HCT116 (cell line): Measurements from ENCODE around the gene SMG6. TPM values are rescaled to one million over a fixed set of nuclear protein-coding genes. Genes with fewer than 3 reads are reported as not detected.

ENCODE experiments used
- ATAC-seq: fragments of 200-7000 bp; cut with Tn5 transposase; 2 replicates; pipeline ENCODE4 v1.9.1; 2020; ENCODE audit warnings: mild to moderate bottlenecking, moderate library complexity
- BruUV-seq: library from RNA; stranded (reverse); fragments of 400-500 nt; replicated peaks from 2 replicates; lab custom pipeline; 2021; lab: Mats Ljungman, UMichigan
- CTCF ChIA-PET: fragments of 300-600 bp; sonication (Branson Sonifier 250); formaldehyde crosslinking; loops from one replicate; lab custom pipeline; 2021; ENCODE audit warnings: antibody characterized with exemption; lab: Charles Lee
- POLR2A ChIA-PET: fragments of 300-600, 350-600 bp; sonication (Branson Sonifier 250); formaldehyde crosslinking; loops from one replicate; lab custom pipeline; 2021; ENCODE audit warnings: antibody characterized with exemption; lab: Charles Lee
- RAD21 ChIA-PET, 2 experiments: fragments of 300-600 bp; sonication (Branson Sonifier 250); formaldehyde crosslinking; loops; one replicate each; lab custom pipeline; 2023; ENCODE audit warnings: low total read pairs in 2 of 2; ENCODE audit not compliant: uncharacterized antibody in 2 of 2, unreplicated experiment in 2 of 2, low non-redundant PET in 1 of 2; lab: Charles Lee
- DNase-seq: peaks from one replicate; pipeline ENCODE4 v3.0.0-alpha.2; 2010; ENCODE audit warnings: low read depth, low spot score
- H2AFZ ChIP-seq: fragments of 200-600 bp; shearing (Covaris generic), sonication (generic); 2 replicates; pipeline ENCODE4 v1.6.1; 2017; ENCODE audit warnings: low read depth, mixed run types, mixed read lengths, antibody characterized with exemption, low read length; ENCODE audit not compliant: poor library complexity, severe bottlenecking
- H3K27ac ChIP-seq: 2 replicates; pipeline ENCODE4 v1.5.1; 2012; ENCODE audit warnings: low read depth, low read length
- H3K27me3 ChIP-seq: fragments of 200-600 bp; sonication (generic); 2 replicates; pipeline ENCODE4 v1.6.1; 2016; ENCODE audit warnings: mixed run types, low read length, mixed read lengths; ENCODE audit not compliant: insufficient read depth
- H3K36me3 ChIP-seq, 2 experiments: fragments of 200-500 bp in 1 of 2; fragments of 200-600 bp in 1 of 2; sonication (Bioruptor generic) in 1 of 2; sonication (generic) in 1 of 2; 2 replicates each; pipeline versions ENCODE4 v1.5.1 to v1.6.1; 2014 to 2016; ENCODE audit warnings: low read length in 2 of 2, inconsistent platforms in 1 of 2, mixed read lengths in 1 of 2, mixed run types in 1 of 2; ENCODE audit not compliant: insufficient read depth in 2 of 2, control insufficient read depth in 1 of 2
- H3K4me1 ChIP-seq, 2 experiments: fragments of 200-600 bp in 1 of 2; sonication (generic) in 1 of 2; 2 replicates each; pipeline versions ENCODE4 v1.5.1 to v1.6.1; 2012 to 2017; ENCODE audit warnings: low read length in 2 of 2, inconsistent platforms in 1 of 2, mild to moderate bottlenecking in 1 of 2, mixed read lengths in 1 of 2, mixed run types in 1 of 2, moderate library complexity in 1 of 2; ENCODE audit not compliant: insufficient read depth in 2 of 2, control insufficient read depth in 1 of 2
- H3K4me2 ChIP-seq: fragments of 200-600 bp; sonication (generic); 2 replicates; pipeline ENCODE4 v1.6.1; 2017; ENCODE audit warnings: mixed run types, low read length, mixed read lengths
- H3K4me3 ChIP-seq, 2 experiments: fragments of 200-600 bp in 1 of 2; sonication (generic) in 1 of 2; replicated peaks in 1 of 2; 2 replicates each; pipeline ENCODE4 v1.5.1; 2011 to 2016; ENCODE audit warnings: low read length in 2 of 2, control low read depth in 1 of 2, low read depth in 1 of 2, mild to moderate bottlenecking in 1 of 2, mixed read lengths in 1 of 2, mixed run types in 1 of 2
- H3K79me2 ChIP-seq: fragments of 200-600 bp; sonication (generic); 2 replicates; pipeline ENCODE4 v1.6.1; 2017; ENCODE audit warnings: mild to moderate bottlenecking, mixed run types, low read length, moderate library complexity, mixed read lengths; ENCODE audit not compliant: insufficient read depth
- H3K9ac ChIP-seq: fragments of 200-600 bp; sonication (generic); 2 replicates; pipeline ENCODE4 v1.6.1; 2016; ENCODE audit warnings: low read length, mixed read lengths
- H3K9me2 ChIP-seq: fragments of 200-600 bp; sonication (generic), shearing (Covaris generic); 2 replicates; pipeline ENCODE4 v1.6.1; 2017; ENCODE audit warnings: mixed run types, mild to moderate bottlenecking, moderate library complexity; ENCODE audit not compliant: insufficient read depth
- H3K9me3 ChIP-seq, 2 experiments: fragments of 200-500 bp in 1 of 2; fragments of 200-600 bp in 1 of 2; sonication (Bioruptor generic) in 1 of 2; sonication (generic) in 1 of 2; 2 replicates each; pipeline ENCODE4 v1.6.1; 2014 to 2017; ENCODE audit warnings: low read length in 2 of 2, mixed read lengths in 2 of 2, inconsistent platforms in 1 of 2, low read depth in 1 of 2, mild to moderate bottlenecking in 1 of 2, mixed run types in 1 of 2, moderate library complexity in 1 of 2; ENCODE audit not compliant: control insufficient read depth in 1 of 2, insufficient read depth in 1 of 2
- H4K20me1 ChIP-seq: fragments of 200-600 bp; sonication (generic), shearing (Covaris generic); 2 replicates; pipeline ENCODE4 v1.6.1; 2017; ENCODE audit warnings: mixed run types, mild to moderate bottlenecking, moderate library complexity; ENCODE audit not compliant: insufficient read depth
- CBX3 ChIP-seq: IDR thresholded peaks from 2 replicates; pipeline ENCODE4 v1.6.1; 2012; ENCODE audit warnings: low read depth
- CEBPB ChIP-seq: IDR thresholded peaks from 2 replicates; pipeline ENCODE4 v1.6.1; 2012; ENCODE audit warnings: low read depth
- EZH2phosphoT487 ChIP-seq: fragments of 200-600 bp; IDR thresholded peaks from 2 replicates; pipeline ENCODE4 v1.6.1; 2018; ENCODE audit warnings: antibody characterized with exemption, borderline replicate concordance
- FOSL1 ChIP-seq: IDR thresholded peaks from 2 replicates; pipeline ENCODE4 v1.6.1; 2012; ENCODE audit warnings: low read depth
- POLR2A ChIP-seq: IDR thresholded peaks from 2 replicates; pipeline ENCODE4 v1.7.0; 2011; ENCODE audit warnings: borderline replicate concordance; ENCODE audit not compliant: insufficient read depth, insufficient read length; ENCODE audit errors: extremely low read depth
- POLR2AphosphoS5 ChIP-seq: IDR thresholded peaks from 2 replicates; pipeline ENCODE4 v1.6.1; 2011; ENCODE audit warnings: mild to moderate bottlenecking, low read depth, low read length, moderate library complexity
- RAD21 ChIP-seq: IDR thresholded peaks from 2 replicates; pipeline ENCODE4 v1.6.1; 2012; ENCODE audit warnings: low read depth, mild to moderate bottlenecking
- SIN3A ChIP-seq: IDR thresholded peaks from 2 replicates; pipeline ENCODE4 v1.6.1; 2012; ENCODE audit warnings: low read depth
- SP1 ChIP-seq: IDR thresholded peaks from 2 replicates; pipeline ENCODE4 v1.6.1; 2012; ENCODE audit warnings: low read depth
- TCF7L2 ChIP-seq: IDR thresholded peaks from 2 replicates; pipeline ENCODE4 v1.7.0; 2011; ENCODE audit warnings: borderline replicate concordance, inconsistent platforms; ENCODE audit not compliant: insufficient read depth, insufficient read length; ENCODE audit errors: extremely low read depth
- ZFX ChIP-seq: fragments of 450-650 bp; IDR thresholded peaks from 2 replicates; pipeline ENCODE4 v1.6.1; 2017
- intact Hi-C: fragments of 100-400 bp; cut with micrococcal nuclease; formaldehyde crosslinking; loops from 2 replicates; pipeline ENCODE4 v1.10.0; 2022
- total RNA-seq: library from RNA; stranded (reverse); gene quantifications from one replicate; pipeline ENCODE4 v1.2.1, GENCODE V29; 2021; ENCODE audit not compliant: unreplicated experiment
- TF ChIP-seq, protein P1 (sequence below): IDR thresholded peaks from 2 replicates; pipeline ENCODE4 v1.6.1; 2011; ENCODE audit warnings: mild to moderate bottlenecking, low read length, moderate library complexity; ENCODE audit not compliant: insufficient replicate concordance; ENCODE audit errors: extremely low read depth
- TF ChIP-seq, protein P2 (sequence below): IDR thresholded peaks from 2 replicates; pipeline ENCODE4 v1.6.1; 2012
- TF ChIP-seq, protein P3 (sequence below): IDR thresholded peaks from 2 replicates; pipeline ENCODE4 v1.6.1; 2012; ENCODE audit warnings: low read depth

SMG6 gene
- total RNA-seq, 1 experiment from 2014 or later: 23.1 TPM

DNA sequence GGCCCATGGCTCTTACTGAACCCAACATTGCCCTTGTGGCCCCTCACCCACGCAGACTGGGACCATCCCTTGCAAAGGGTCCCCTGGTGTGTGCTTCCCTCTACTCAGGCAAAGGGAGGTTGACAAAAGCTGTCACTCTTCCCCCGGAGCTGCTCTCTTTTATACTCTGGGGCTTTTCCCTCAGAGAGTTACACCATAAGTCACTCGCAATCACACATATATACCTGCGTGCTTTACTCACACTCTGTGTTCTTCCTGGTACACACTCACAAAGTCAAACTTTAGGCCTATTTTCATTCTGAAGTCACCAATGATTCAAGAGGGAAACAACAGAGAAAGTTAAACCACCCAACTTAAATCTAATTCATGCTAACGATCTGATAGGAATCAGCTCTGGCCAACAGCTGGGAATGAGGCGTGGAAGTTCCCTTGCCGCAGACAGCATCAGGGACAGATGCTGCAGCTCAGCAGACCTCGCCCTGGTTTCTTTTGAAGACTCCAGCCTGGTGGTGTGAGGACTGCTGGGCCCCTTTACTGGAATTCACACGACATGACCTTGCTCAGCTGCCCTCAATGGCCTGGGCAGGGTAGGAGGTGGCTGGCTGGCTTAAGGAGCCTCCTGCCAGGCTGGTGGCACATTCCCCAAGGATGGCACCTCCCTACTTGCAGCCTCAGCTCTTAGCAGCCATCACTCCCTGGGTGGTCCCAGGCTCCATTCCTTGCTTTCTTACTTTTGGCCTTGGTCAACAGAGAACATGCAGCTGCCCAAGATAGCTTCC is 221.4 kb downstream of the SMG6 start:
- no peaks in the 10 kb centered on the region for H4K20me1 ChIP-seq
- CTCF ChIA-PET: interaction anchor here (0.9 kb wide), 1 partner anchor 162 kb away, joined by 3 read pairs; no protein-coding TSS in a partner anchor
- intact Hi-C loops: no loop called here
- no peaks in the 10 kb centered on the region for H3K9me3 ChIP-seq
- no peak overlapping the region for H3K27ac ChIP-seq
- POLR2A ChIA-PET: no interaction called here
- TF ChIP-seq, protein P1, sequence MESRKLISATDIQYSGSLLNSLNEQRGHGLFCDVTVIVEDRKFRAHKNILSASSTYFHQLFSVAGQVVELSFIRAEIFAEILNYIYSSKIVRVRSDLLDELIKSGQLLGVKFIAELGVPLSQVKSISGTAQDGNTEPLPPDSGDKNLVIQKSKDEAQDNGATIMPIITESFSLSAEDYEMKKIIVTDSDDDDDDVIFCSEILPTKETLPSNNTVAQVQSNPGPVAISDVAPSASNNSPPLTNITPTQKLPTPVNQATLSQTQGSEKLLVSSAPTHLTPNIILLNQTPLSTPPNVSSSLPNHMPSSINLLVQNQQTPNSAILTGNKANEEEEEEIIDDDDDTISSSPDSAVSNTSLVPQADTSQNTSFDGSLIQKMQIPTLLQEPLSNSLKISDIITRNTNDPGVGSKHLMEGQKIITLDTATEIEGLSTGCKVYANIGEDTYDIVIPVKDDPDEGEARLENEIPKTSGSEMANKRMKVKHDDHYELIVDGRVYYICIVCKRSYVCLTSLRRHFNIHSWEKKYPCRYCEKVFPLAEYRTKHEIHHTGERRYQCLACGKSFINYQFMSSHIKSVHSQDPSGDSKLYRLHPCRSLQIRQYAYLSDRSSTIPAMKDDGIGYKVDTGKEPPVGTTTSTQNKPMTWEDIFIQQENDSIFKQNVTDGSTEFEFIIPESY: no peak
- TF ChIP-seq, protein P2, sequence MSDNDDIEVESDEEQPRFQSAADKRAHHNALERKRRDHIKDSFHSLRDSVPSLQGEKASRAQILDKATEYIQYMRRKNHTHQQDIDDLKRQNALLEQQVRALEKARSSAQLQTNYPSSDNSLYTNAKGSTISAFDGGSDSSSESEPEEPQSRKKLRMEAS: no peak
- TF ChIP-seq POLR2A: no peak
- TF ChIP-seq CEBPB: no peak
- TF ChIP-seq TCF7L2: no peak
- TF ChIP-seq, protein P3, sequence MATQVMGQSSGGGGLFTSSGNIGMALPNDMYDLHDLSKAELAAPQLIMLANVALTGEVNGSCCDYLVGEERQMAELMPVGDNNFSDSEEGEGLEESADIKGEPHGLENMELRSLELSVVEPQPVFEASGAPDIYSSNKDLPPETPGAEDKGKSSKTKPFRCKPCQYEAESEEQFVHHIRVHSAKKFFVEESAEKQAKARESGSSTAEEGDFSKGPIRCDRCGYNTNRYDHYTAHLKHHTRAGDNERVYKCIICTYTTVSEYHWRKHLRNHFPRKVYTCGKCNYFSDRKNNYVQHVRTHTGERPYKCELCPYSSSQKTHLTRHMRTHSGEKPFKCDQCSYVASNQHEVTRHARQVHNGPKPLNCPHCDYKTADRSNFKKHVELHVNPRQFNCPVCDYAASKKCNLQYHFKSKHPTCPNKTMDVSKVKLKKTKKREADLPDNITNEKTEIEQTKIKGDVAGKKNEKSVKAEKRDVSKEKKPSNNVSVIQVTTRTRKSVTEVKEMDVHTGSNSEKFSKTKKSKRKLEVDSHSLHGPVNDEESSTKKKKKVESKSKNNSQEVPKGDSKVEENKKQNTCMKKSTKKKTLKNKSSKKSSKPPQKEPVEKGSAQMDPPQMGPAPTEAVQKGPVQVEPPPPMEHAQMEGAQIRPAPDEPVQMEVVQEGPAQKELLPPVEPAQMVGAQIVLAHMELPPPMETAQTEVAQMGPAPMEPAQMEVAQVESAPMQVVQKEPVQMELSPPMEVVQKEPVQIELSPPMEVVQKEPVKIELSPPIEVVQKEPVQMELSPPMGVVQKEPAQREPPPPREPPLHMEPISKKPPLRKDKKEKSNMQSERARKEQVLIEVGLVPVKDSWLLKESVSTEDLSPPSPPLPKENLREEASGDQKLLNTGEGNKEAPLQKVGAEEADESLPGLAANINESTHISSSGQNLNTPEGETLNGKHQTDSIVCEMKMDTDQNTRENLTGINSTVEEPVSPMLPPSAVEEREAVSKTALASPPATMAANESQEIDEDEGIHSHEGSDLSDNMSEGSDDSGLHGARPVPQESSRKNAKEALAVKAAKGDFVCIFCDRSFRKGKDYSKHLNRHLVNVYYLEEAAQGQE: no peak
- no peak for TF ChIP-seq SP1
- no peak for TF ChIP-seq EZH2phosphoT487
- no peak for TF ChIP-seq RAD21
- no peak for TF ChIP-seq CBX3
- TF ChIP-seq SIN3A: no peak
- TF ChIP-seq POLR2AphosphoS5: no peak
- TF ChIP-seq ZFX: no peak
- TF ChIP-seq FOSL1: no peak
- ATAC-seq (no peak), DNase-seq (no peak)
- H3K4me2 ChIP-seq: no peak overlapping the region
- no peaks in the 10 kb centered on the region for H3K9me2 ChIP-seq
- 0 out of 4 replicates have a peak, but pooled peaks cover 0 to 2% of the 10 kb centered on the region in 2 experiments for H3K36me3 ChIP-seq
- RAD21 ChIA-PET: no interaction called here
- H3K9ac ChIP-seq: no peak overlapping the region
- no TSS peak for BruUV-seq
- no peak overlapping the region for H2AFZ ChIP-seq
- H3K4me3 ChIP-seq: no peak overlapping the region
- no peaks in the 10 kb centered on the region for H3K27me3 ChIP-seq
- peaks cover 0 to 16% of the 10 kb centered on the region in 2 experiments; a peak in 1 of 4 replicates for H3K4me1 ChIP-seq
- H3K79me2 ChIP-seq: no peaks in the 10 kb centered on the region
